Measurements from ENCODE around the gene TEX11.

TEX11 gene

DNA sequence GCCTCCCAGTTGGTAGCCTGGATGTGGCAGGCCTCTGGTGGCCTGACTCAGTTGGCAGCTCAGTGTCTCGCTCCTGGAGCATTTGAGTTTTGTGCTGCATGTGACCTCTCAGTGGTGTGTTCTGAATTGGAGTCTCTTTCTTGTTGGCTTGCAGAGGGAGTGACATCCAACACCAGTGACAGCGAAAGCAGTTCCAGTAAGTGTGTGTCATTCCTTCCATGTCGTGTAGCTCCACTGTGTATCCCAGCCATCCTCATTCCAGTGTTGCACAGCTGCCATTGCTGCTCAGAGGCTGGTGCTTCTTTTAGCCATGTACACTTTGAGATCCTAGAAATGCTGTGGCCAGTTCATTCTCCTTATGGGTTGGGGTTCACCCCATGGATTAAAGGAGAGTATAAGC, 411.5 kb downstream of the TEX11 start:
- no peak for DNase-seq (ENCODE audit: low read depth, low spot score)

DNA sequence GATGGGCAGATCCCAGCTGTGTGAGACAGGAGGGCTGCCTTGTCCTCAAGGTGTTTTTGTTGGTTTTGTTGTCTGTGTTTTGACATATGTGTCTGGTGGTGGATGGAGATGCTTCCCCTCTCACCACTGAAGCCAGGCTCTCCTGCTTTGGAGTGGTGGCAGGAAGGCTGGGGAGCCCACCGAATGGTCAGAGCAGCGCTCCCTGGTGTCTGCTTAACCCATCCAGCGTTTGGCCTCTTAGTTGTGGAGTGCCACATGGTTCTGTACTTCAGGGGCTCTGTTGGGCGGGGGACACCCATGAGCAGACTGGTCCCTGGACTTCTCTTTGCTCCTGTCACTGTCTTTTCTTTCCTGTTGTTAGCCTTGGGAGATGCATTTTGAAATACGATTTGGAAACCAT, 412.0 kb downstream of the TEX11 start:
- DNase-seq (ENCODE audit: low read depth, low spot score), result no peak

DNA sequence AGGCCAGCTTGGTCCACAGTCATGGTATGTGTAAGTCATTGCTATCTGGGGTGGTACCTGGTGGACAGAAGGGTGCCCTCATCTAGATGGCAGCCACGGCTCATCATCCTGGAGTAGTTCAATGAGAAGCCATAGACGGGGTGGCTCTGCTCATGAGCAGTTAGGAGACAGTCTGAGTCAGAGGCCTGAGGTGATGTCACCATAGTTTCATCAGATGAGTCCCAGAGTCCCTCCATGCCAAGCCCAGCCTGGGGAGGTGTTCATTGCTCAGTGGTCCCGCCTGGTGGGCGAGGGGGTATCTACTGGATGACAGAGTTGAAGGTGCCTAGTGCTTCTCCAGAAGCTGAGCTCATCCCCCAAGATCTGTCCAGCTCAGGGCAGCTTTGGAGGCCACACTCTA, 414.1 kb downstream of the TEX11 start:
- no peak for DNase-seq (ENCODE audit: low read depth, low spot score)

DNA sequence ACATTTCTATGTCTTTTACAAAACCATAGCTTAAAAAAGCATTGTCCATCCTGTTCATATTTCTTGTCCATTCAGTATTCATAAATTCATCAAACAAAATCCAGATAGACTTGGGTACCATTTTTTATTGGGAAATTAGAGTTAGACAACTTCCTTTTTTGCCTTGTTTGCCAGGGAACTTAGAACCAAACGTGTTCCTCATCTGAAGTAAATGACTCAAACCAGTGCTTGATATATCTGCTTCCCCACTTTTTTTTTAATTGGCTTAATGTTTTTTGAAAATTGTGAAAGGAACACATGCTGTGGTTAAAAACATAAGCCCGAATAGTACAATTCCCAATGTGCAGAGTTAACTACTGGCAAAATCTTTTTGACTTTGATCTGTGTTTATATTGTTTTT, 419.7 kb downstream of the TEX11 start:
- DNase-seq (ENCODE audit: low read depth, low spot score), result no peak

DNA sequence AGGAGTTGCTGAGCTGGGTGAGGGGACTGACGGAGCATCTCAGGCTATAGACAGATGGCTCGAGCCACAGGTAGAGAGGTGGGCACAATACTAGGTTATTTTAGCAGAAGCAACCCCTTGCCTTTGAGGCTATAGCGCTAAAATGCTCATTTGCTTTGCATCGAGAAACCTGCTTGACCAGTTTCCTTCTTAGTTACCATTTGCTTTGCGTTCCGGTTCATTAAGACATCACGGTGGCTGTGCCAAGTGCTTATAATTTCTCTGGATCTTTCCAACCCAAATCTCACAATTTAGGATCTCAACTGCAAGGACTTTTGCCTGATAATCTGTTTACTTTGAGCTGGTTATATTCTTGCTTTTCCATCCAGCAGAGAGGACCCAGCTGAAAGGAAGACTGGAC, 423.0 kb downstream of the TEX11 start:
- no peak for DNase-seq (ENCODE audit: low read depth, low spot score)

DNA sequence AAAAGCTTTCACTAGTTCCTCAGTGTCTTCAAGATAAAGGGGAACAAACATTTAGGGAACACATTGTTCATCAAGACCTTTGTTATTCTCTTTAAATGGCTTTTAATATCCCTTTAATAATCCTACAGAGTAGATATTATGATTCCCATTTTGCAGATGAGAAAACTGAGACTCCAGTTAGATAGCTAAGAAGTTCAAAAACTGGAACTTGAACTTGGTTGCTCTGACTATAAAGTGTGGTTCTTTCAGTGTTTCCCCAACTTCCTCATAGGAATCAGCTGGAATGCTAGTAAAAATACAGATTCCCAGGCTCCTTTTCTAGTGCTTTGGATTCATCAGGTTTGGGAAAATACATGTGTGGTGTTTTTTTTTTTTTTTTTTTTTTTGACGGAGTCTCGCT, 426.2 kb downstream of the TEX11 start:
- DNase-seq (ENCODE audit: low read depth, low spot score), result no peak

DNA sequence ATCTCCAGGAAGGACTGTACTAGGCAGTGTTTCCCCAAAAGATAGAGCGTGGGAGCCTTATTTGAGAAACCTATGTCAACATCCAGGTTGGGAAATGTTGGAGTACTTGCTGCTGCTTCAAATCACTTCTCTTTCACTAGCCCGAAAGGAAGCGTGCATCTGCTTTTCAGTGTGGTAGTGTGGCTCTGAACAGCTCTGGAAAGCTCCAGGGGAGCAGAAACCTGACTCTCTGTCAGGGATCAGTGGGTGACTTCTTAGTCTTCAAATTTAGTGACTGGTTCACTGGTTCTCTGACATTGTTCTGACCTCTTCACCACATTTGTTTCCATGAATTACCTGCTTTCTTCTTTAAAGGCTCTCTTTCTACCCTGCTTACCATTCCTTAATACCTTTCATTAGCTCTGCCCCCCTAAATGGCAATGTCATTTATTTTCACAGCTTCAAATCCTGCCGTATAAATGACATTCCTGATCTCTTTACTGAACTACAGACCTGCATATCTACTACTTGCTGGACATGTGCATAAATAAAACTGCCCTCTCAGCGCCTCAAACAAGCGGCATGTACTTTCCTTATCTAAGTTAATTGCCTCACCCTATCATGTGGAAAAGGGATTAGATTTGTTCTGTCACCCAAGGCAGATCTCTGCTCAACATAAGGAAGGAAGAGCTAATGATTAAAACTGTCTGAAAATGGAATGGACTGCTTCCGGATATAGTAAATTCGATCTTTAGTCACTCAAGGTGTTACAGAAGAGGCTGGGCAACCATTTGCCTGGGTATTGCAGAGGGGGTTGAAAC, 426.8 kb downstream of the TEX11 start:
- no peak for DNase-seq (ENCODE audit: low read depth, low spot score)

DNA sequence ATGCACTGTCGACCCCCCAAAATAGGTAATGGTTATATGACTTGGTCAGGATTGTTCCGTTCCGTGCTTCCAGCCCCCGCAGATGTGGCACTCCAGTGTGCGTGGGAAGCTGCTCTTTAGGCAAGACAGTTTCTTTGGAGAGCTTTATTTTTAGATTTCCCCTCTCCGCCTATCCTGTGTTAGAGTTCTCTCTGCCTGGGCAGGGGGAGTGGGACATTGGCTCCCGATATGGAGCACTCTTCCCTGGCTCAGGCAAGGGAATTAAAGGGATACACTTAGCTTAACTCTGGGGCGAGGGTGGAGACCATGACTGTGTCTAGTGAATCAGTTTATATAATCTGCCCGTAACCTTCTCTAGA, 427.9 kb downstream of the TEX11 start:
- DNase-seq (ENCODE audit: low read depth, low spot score), result no peak

DNA sequence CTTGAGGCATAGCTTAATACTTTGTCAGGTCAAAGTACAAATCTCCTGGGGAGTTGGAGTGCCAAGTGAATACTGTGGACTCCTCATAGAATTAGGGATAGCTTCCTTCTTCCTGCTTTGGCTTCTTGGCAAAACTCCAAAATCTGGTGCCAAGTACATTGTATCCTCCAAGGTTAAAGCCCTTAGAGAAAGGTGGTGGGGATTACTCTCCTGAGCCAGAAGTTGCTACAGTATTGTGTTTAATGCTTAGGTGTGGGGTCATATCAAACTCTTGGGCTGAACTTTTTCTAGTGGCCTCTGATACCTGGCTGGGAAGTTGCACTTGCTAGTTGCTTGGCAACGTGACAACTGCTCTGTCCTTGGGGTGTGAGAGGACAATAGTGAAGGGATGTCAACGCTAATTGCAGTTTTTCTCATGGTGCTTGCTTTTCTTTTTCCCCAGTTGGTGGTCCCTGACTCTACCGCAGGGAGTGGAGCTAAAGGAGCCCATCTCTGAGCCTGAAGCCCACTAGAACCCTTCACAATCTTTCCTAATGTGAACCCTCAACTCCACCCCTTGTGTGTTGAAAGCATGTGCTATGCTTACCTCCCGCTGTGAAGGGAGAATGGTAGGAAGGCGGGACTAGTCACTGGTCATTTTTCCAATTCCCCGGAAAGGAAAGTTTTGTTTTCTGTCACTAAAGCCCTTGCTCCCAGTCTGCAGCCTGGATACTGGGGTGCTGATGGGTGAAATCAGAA, 428.4 kb downstream of the TEX11 start:
- DNase-seq (ENCODE audit: low read depth, low spot score), result no peak

DNA sequence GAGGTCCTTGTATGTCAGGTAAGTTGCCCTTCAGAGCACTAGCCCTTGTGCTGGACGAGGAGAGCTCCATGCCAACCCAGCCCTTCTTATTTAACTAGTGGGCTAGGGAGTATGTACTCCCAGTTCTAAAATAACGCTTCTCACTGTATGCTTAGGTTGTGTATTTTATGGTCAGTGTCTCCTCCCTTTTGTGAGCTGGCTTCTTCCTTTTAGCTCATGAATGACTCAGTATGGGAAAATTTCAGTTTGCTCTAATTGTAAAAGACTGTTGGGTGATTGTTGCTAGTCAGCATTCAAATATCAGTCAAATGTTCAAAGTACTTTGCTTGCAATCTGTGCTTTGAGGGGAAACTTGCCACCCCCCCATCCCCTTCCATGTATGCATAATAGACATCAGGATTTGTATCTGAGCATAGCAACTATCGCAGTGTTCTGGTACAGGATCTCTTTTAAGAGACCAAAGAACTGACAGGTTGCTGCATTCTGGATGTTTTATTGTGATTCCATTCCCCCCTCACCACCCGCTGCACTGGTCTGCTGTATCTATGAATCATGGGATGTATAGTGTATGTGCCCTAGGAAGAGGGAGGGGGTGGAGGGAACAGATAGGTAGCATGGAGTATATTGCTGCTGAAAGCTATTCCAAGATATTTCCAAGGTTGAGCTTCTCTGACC, 429.1 kb downstream of the TEX11 start:
- DNase-seq (ENCODE audit: low read depth, low spot score), result no peak

Data from iPS DF 19.7 (cell line).